ENCODE results near the gene SLC25A13. TPM values are rescaled to one million over a fixed set of nuclear protein-coding genes. Genes with fewer than 3 reads are reported as not detected.

SLC25A13 gene
- total and polyA plus RNA-seq, 9 donors = 11.4 to 32.6 (median 23.1) TPM

GRCh38 chr7:96205665-96206064 lies 116.2 kb downstream of the SLC25A13 start:
- Histone ChIP-seq H3K27ac (no peak overlapping the region), H3K36me3 (no peaks in the 10 kb centered on the region), H3K27me3 (no peaks in the 10 kb centered on the region), H3K4me3 (no peak overlapping the region), H3K4me1 (ENCODE audit: insufficient read depth) (no peaks in the 10 kb centered on the region), H3K9me3 (no peaks in the 10 kb centered on the region)
- TF ChIP-seq POLR2A (IDR thresholded peaks at IDR 0.05) (no peak), CTCF (IDR thresholded peaks at IDR 0.05) (no peak), EP300 (IDR thresholded peaks at IDR 0.05) (no peak)
- intact Hi-C loops (cut with DNase I) = no loop called here
- 92 to 95% (median 94%) methylated on average over 2 of the region's 2 CpGs for WGBS, 3 donors
- DNase-seq = no peak

GRCh38 chr7:96204601-96205000 lies 117.3 kb downstream of the SLC25A13 start:
- H3K27me3 ChIP-seq = no peaks in the 10 kb centered on the region
- H3K4me1 ChIP-seq (ENCODE audit: insufficient read depth) = no peaks in the 10 kb centered on the region
- no peaks in the 10 kb centered on the region for H3K36me3 ChIP-seq
- DNase-seq = no peak
- TF ChIP-seq POLR2A (IDR thresholded peaks at IDR 0.05) (no peak), CTCF (IDR thresholded peaks at IDR 0.05) (no peak), EP300 (IDR thresholded peaks at IDR 0.05) (no peak)
- intact Hi-C loops (cut with DNase I) = no loop called here
- H3K9me3 ChIP-seq = no peaks in the 10 kb centered on the region
- H3K27ac ChIP-seq = no peak overlapping the region
- no peak overlapping the region for H3K4me3 ChIP-seq
- 94 to 100% (median 98%) methylated on average over 3 of the region's 3 CpGs for WGBS, 3 donors

GRCh38 chr7:96203786-96204185 lies 118.1 kb downstream of the SLC25A13 start:
- intact Hi-C loops (cut with DNase I) = no loop called here
- no peaks in the 10 kb centered on the region for H3K27me3 ChIP-seq
- TF ChIP-seq CTCF (IDR thresholded peaks at IDR 0.05) = no peak
- no peak for TF ChIP-seq POLR2A (IDR thresholded peaks at IDR 0.05)
- no peak for TF ChIP-seq EP300 (IDR thresholded peaks at IDR 0.05)
- H3K27ac ChIP-seq = no peak overlapping the region
- H3K36me3 ChIP-seq = no peaks in the 10 kb centered on the region
- H3K4me3 ChIP-seq = no peak overlapping the region
- WGBS, 3 donors = 96 to 98% (median 97%) methylated on average over 3 of the region's 3 CpGs
- H3K9me3 ChIP-seq = no peaks in the 10 kb centered on the region
- no peak for DNase-seq
- H3K4me1 ChIP-seq (ENCODE audit: insufficient read depth) = no peaks in the 10 kb centered on the region

GRCh38 chr7:96202102-96202501 lies 119.8 kb downstream of the SLC25A13 start:
- DNase-seq = no peak
- Histone ChIP-seq H3K27ac (no peak overlapping the region), H3K36me3 (no peaks in the 10 kb centered on the region), H3K9me3 (no peaks in the 10 kb centered on the region), H3K4me1 (ENCODE audit: insufficient read depth) (no peaks in the 10 kb centered on the region), H3K4me3 (no peak overlapping the region), H3K27me3 (no peaks in the 10 kb centered on the region)
- intact Hi-C loops (cut with DNase I) = no loop called here
- WGBS, 3 donors = 95% methylated on average over 2 of the region's 2 CpGs
- TF ChIP-seq POLR2A (IDR thresholded peaks at IDR 0.05) (no peak), CTCF (IDR thresholded peaks at IDR 0.05) (no peak), EP300 (IDR thresholded peaks at IDR 0.05) (no peak)

GRCh38 chr7:96200740-96201139 lies 121.2 kb downstream of the SLC25A13 start:
- Histone ChIP-seq H3K9me3 (no peaks in the 10 kb centered on the region), H3K4me3 (no peak overlapping the region), H3K36me3 (no peaks in the 10 kb centered on the region), H3K4me1 (ENCODE audit: insufficient read depth) (no peaks in the 10 kb centered on the region), H3K27me3 (no peaks in the 10 kb centered on the region), H3K27ac (no peak overlapping the region)
- 69 to 84% (median 83%) methylated on average over 1 of the region's 1 CpG for WGBS, 3 donors
- TF ChIP-seq CTCF (IDR thresholded peaks at IDR 0.05) = no peak
- no peak for TF ChIP-seq EP300 (IDR thresholded peaks at IDR 0.05)
- no peak for TF ChIP-seq POLR2A (IDR thresholded peaks at IDR 0.05)
- intact Hi-C loops (cut with DNase I) = no loop called here
- DNase-seq = no peak
